ENCODE results near the gene XYLT2. TPM values are rescaled to one million over a fixed set of nuclear protein-coding genes. Genes with fewer than 3 reads are reported as not detected.

The XYLT2 gene
- total and polyA plus RNA-seq, 2 donors (not counting 3 experiments of a cell fraction or from before 2014, with no cell fraction given) = 19.1 to 26.6 TPM

GRCh38 chr17:50348522-50349242, 2.8 kb downstream of the XYLT2 start:
- no peak overlapping the region for H3K9ac ChIP-seq (replicated peaks; ENCODE audit: extremely low read depth, insufficient read depth, low read length)
- intact Hi-C loops (cut with micrococcal nuclease) = no loop called here
- BruUV-seq (replicated peaks) = no TSS peak

More at GRCh38 chr17:50348522-50349242, 2.8 kb downstream of the XYLT2 start:
- TF ChIP-seq MYC (IDR thresholded peaks at IDR 0.05; ENCODE audit: low read depth, low read length) (no peak), POLR2AphosphoS5 (IDR thresholded peaks at IDR 0.05; ENCODE audit: insufficient read depth, low read depth, low read length) (no peak), CTCF (IDR thresholded peaks at IDR 0.05; ENCODE audit: extremely low read depth in 1 of 2, insufficient read depth in 1 of 2, low read depth in 1 of 2, low read length in 2 of 2) (no peak), JUN (IDR thresholded peaks at IDR 0.05; ENCODE audit: borderline replicate concordance, insufficient read depth, insufficient read length, low read depth) (no peak), EZH2 (IDR thresholded peaks at IDR 0.05; ENCODE audit: borderline replicate concordance, low read depth, low read length, severe bottlenecking) (no peak), POLR2A (IDR thresholded peaks at IDR 0.05; ENCODE audit: low read depth, low read length) (no peak), GATA2 (IDR thresholded peaks at IDR 0.05; ENCODE audit: insufficient read depth, insufficient read length, low read depth, low read length) (no peak), FOS (IDR thresholded peaks at IDR 0.05; ENCODE audit: borderline replicate concordance, insufficient read depth, low read length) (no peak), MAX (IDR thresholded peaks at IDR 0.05; ENCODE audit: insufficient read depth, insufficient read length) (no peak)
- no peaks in the 10 kb centered on the region for H3K9me1 ChIP-seq (replicated peaks; ENCODE audit: control insufficient read depth, extremely low read depth, insufficient read depth, low read length)
- no peak overlapping the region for H3K4me3 ChIP-seq (replicated peaks in 1 of 3; ENCODE audit: insufficient read depth in 1 of 3, low read depth in 1 of 3, low read length in 3 of 3)
- no peaks in the 10 kb centered on the region for H3K9me3 ChIP-seq (replicated peaks; ENCODE audit: control insufficient read depth, insufficient read depth, low read length)
- FAIRE-seq (peak; percentile 59), DNase-seq (ENCODE audit: low read depth, low spot score) (no peak)
- peaks cover 0 to 5% of the 10 kb centered on the region in 2 experiments for H3K27me3 ChIP-seq (ENCODE audit: control insufficient read depth in 2 of 2, insufficient read depth in 2 of 2, low read length in 2 of 2)
- no peak overlapping the region for H3K27ac ChIP-seq (ENCODE audit: insufficient read depth, low read depth, low read length)
- dilution Hi-C loops (cut with MboI; ENCODE audit: extremely low pct_ligation_motif_present, low sequenced_read_pairs) = no loop called here
- H3K36me3 ChIP-seq (ENCODE audit: control insufficient read depth in 2 of 2, extremely low read depth in 1 of 2, insufficient read depth in 2 of 2, low read length in 2 of 2) = no peaks in the 10 kb centered on the region
- H3K4me2 ChIP-seq (ENCODE audit: insufficient read depth, low read length) = no peak overlapping the region
- H3K4me1 ChIP-seq (ENCODE audit: control insufficient read depth, extremely low read depth, insufficient read depth, low read length) = peaks cover 28% of the 10 kb centered on the region
- H4K20me1 ChIP-seq (replicated peaks; ENCODE audit: control insufficient read depth, extremely low read depth, insufficient read depth, low read length) = no peaks in the 10 kb centered on the region
- POLR2A ChIA-PET = no interaction called here
- peaks cover 14% of the 10 kb centered on the region for H3K79me2 ChIP-seq (ENCODE audit: control insufficient read depth, insufficient read depth, low read length)
- CTCF ChIA-PET = interaction anchor here (1.1 to 4.9 kb wide), 3 partner anchors 10 to 51 kb away, joined by 3 to 24 read pairs (median 5); no protein-coding TSS in a partner anchor
- no peak overlapping the region for H2AFZ ChIP-seq (ENCODE audit: low read depth, low read length)
